GM12864 (cell line): ENCODE results near the gene NSL1.

Experiments
- DNase-seq: peaks from one replicate; pipeline ENCODE4 v3.0.0-alpha.2; 2011; ENCODE audit warnings: low read depth
- H3K4me3 ChIP-seq: 2 replicates; pipeline ENCODE4 v1.5.1; 2011; ENCODE audit warnings: mild to moderate bottlenecking, low read depth, low read length, control low read depth
- TF ChIP-seq, protein P1 (sequence below): IDR thresholded peaks from 2 replicates; pipeline ENCODE4 v1.5.1; 2011; ENCODE audit warnings: low read depth, mild to moderate bottlenecking, moderate library complexity, low read length, control low read depth, inconsistent platforms; ENCODE audit errors: missing control alignments

Gene NSL1

DNA sequence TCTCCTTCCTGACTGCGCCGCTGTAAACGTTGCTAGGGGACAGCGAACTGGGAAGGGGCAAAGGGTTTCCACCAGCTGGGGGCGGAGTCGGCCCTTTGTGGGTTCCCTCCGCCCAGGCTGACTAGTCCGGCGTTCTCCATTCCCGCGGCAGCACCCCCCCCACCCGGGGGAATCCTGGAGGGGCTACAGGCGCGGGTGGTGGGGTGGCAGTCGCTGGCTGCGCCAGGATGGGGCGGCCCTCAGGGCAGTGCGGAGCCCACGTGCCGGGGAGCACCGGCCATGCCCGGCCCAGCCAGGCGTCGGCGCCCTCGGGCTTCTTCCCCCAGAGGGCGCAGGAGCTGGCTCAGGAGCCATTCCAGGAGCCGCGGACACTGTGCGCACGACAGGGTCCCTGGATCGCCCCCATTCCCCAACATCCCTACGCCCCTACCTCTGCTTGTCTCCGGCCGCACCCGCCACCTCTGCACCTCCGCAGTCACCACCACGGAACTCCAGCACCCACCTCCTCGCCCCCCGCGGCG is 92.4 kb downstream of the NSL1 start:
- TF ChIP-seq, protein P1, sequence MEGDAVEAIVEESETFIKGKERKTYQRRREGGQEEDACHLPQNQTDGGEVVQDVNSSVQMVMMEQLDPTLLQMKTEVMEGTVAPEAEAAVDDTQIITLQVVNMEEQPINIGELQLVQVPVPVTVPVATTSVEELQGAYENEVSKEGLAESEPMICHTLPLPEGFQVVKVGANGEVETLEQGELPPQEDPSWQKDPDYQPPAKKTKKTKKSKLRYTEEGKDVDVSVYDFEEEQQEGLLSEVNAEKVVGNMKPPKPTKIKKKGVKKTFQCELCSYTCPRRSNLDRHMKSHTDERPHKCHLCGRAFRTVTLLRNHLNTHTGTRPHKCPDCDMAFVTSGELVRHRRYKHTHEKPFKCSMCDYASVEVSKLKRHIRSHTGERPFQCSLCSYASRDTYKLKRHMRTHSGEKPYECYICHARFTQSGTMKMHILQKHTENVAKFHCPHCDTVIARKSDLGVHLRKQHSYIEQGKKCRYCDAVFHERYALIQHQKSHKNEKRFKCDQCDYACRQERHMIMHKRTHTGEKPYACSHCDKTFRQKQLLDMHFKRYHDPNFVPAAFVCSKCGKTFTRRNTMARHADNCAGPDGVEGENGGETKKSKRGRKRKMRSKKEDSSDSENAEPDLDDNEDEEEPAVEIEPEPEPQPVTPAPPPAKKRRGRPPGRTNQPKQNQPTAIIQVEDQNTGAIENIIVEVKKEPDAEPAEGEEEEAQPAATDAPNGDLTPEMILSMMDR: peak; percentile 74
- H3K4me3 ChIP-seq: peak overlapping the region; percentile 64
- no peak for DNase-seq

DNA sequence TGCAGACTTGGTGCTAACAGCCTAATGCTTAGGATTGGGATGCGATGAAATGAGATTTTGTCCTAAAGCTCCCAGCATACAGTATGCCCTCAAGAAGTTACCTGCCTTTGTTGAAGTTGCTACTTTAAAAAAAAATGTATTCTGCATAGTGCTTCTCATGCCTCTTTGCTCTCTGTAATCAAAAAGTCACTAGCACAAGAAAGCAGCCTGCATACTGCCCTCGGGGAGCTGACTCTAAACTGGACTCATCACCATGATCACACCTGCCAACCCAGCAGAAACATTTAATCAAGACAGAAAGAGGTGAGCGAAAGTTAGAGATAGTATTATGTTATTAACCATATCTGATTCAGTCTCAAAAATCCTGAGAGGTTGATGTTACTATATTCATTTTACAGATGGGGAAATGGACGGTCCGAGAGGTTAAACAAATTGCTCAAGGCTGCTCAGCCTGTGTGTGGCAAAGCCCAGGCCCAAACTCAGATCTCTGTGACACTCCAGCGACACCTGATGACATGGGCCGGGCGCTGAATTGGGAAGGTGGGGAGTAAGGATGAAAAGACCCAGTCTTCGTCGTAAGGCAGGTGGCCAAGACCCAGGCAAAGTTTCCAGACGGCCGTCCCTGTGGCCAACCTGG is 93.0 kb downstream of the NSL1 start:
- DNase-seq: no peak
- TF ChIP-seq, protein P1: no peak
- H3K4me3 ChIP-seq: peak overlapping the region; percentile 64

DNA sequence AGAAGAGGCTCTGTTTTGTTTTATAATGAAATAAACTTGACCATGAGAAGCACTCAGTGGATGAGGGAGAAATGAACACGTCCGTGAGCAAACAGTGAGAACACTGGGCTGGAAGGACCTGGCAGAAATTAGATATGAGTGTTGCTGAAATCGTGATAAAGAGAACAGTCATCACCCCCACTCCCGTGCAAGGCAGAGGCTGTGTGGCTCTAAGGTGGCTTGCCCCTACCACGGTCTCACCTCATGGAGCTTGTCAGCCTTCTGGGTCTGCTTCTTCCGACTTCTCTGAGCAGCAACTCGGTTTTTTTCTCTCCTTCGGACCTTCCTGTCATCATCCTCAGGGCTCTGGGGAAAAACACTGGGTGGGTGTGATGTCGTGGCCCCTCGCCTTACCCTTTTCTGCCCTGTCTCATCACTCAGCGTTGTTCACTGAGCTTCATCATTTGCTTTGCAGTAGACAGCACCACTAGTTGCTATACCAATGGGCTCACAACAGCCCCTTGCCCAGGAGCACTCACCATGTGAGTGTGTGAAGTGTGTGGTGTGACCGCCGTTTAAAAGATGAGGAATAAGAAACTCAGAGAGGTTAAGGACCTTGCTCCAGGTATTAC is 94.8 kb downstream of the NSL1 start:
- DNase-seq: no peak
- peak overlapping the region; percentile 15; the same call in 1 of the 2 replicates for H3K4me3 ChIP-seq
- TF ChIP-seq, protein P1: no peak

DNA sequence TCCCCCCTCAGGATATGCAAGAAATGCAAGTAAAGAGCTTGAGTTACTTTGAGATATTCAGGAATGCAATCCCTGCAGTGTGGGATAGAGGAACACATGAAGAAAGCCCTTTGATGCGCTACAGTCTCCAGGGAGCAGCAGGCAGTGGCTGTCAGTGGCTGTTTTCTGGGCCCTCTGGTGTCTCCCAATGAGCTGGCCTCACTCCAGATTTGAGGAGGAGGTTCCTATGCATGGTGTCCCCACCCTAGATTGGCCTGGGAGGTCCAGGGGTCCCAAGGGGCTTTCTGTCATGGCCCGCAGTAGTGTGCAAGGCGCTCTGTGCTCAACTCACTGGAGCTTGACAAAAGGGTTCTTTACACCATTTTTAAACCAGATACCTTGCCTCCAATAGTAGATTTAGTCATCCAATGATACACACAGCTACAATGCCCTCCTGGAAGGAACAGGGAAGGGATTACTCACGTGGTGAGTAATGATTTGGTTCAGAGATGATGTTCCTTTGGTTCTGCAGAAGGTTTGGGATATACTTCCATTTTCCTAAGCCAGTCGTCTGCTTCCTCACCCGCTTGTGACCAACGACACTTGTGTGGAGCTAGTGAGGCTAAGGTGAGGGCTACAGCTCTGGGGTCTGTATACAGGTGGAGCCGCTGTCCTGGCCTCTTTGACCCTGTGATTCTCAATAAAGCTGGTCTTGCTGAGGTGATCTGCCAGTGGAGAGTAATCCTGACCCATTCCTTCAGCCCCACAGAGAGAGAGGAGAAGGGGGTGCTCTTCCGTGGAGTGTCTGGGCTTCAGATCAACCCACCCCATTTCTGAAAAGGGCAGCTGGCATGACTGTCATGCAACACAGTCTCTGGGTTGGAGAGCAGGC is 98.6 kb downstream of the NSL1 start:
- H3K4me3 ChIP-seq: no peak overlapping the region
- DNase-seq: no peak
- TF ChIP-seq, protein P1: no peak

DNA sequence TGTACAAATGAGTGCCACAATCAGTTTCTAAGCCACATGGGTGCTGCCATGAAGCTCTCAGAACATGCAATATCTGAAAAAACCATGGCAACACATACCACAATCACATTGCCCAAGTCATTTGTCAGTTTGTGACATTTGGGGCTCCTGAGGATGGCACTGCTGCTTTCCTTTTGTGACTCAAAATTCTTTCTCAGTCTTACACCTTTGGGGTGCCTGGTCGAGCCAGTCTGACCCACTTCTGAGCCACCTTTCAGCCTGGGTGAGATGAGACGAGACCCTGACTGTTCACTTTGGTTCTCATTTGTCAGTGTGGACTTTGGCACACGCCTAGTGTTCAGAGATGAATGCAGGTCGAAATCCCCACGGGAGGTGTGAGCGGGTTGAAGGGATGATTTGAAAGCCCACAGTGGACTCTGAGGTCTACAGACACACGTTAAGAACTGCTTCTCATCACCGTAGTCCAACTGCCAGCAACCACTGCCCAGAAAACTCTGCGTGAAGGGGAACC is 100.0 kb downstream of the NSL1 start:
- H3K4me3 ChIP-seq: no peak overlapping the region
- TF ChIP-seq, protein P1: no peak
- no peak for DNase-seq

DNA sequence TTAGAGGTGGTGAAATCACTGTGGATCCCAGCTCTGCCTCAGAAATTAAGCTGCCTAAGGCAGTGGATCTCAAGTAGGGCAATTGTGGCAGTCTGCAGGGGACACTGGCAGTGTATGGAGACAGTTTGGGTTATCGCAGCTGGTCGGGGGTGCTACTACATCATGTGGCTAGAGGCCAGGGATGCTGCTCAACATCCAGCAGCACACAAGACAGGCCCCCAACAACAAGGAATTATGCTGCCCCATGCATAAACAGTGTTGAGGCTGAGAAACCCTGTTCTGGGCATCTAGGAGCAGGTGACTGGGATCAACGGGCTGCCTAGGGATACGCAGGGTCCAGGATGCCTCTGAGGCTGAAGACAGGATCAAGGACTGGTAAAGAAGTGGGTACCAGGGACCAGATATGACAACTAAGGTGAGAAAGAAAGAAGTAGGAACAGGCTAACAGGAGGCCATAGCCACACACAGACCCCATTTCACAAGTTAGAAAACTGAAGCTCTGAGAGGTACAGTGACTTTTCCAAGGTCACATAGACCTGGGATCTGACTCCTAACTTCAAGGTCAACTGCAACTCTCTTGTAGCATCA is 100.7 kb downstream of the NSL1 start:
- no peak overlapping the region for H3K4me3 ChIP-seq
- no peak for DNase-seq
- TF ChIP-seq, protein P1: no peak
